Activated B cell treated with CpG ODN at 0.5 μM for 24 hours (primary cell): ENCODE data around the gene IGLL5. TPM values are rescaled to one million over a fixed set of nuclear protein-coding genes. Genes with fewer than 3 reads are reported as not detected.

Source experiments
- ATAC-seq: fragments of 200-7000 bp; cut with Tn5 transposase; one replicate; pipeline ENCODE4 v1.10.0; 2021; ENCODE audit warnings: low read depth, mild to moderate bottlenecking, moderate library complexity
- CTCF ChIA-PET: fragments of 350-600 bp; sonication (Branson Sonifier 250); formaldehyde crosslinking; loops from one replicate; lab custom pipeline; 2021; ENCODE audit warnings: antibody characterized with exemption; lab: Charles Lee
- POLR2A ChIA-PET: fragments of 350-600 bp; sonication (Branson Sonifier 250); formaldehyde crosslinking; loops from one replicate; lab custom pipeline; 2021; ENCODE audit warnings: antibody characterized with exemption; lab: Charles Lee
- DNase-seq: peaks from one replicate; pipeline ENCODE4 v3.0.0; 2022
- H3K27ac Mint-ChIP-seq: one replicate; pipeline ENCODE4 v1.8.0; 2020; ENCODE audit warnings: mixed read lengths
- H3K27me3 Mint-ChIP-seq: one replicate; pipeline ENCODE4 v1.8.0; 2021; ENCODE audit warnings: mixed read lengths
- H3K36me3 Mint-ChIP-seq: one replicate; pipeline ENCODE4 v1.8.0; 2021; ENCODE audit warnings: low read depth, mixed read lengths
- H3K4me1 Mint-ChIP-seq: one replicate; pipeline ENCODE4 v1.8.0; 2021; ENCODE audit warnings: mixed read lengths
- H3K4me3 Mint-ChIP-seq: one replicate; pipeline ENCODE4 v1.8.0; 2020; ENCODE audit warnings: mild to moderate bottlenecking, mixed read lengths
- H3K9me3 Mint-ChIP-seq: one replicate; pipeline ENCODE4 v1.8.0; 2020; ENCODE audit warnings: mixed read lengths
- intact Hi-C: fragments of 100-400 bp; cut with micrococcal nuclease; formaldehyde crosslinking; loops from one replicate; pipeline ENCODE4 v1.15.1; 2024
- total RNA-seq: library from RNA; stranded (reverse); gene quantifications from 2 replicates; pipeline ENCODE4 v1.2.3, GENCODE V29; 2022
- TF ChIP-seq, protein P1 (sequence below): fragments of 200-600 bp; IDR thresholded peaks from one replicate; pipeline ENCODE4 v1.8.0; 2022; ENCODE audit warnings: antibody characterized with exemption, mild to moderate bottlenecking

IGLL5 gene
- total RNA-seq, 1 donor from 2014 or later = 189 TPM

DNA sequence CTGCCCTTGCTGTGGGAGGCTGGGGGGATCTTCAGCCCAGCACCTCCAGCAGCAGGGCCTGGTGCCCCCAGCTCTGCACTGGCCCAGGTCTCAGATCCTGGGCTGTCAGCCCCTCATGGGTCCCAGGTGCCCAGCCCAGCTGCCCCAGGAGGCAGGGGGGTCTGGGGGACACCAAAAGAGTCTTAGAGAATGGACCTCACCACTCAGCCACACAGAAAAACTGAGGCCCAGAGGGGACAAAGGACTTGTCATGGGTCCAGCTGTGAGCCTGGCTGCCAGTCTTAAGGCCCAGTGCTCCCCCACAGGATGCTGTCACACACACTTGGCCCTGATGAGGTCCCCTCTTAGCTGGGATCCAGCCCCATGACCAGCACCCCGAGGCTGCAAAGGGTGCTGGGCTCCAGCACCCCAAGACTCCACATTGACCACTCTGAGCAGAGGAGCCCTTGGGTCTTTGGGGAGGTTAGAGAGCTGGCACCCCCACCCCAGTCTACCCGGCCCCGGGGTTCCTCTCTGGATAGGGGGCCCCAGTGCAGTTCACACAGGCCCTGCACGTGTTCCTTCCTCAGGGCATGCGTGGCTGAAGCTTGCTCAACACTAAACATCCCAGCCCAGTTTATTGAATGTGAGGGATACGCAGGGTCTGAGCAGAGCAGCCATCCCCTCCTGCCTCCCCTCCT is 54.4 kb downstream of the IGLL5 start:
- POLR2A ChIA-PET = interaction anchor here (0.5 to 18.5 kb wide), 15 partner anchors 11 to 584 kb away, joined by 3 to 701 read pairs (median 6); partner anchors contain the start of gene IGLL5

DNA sequence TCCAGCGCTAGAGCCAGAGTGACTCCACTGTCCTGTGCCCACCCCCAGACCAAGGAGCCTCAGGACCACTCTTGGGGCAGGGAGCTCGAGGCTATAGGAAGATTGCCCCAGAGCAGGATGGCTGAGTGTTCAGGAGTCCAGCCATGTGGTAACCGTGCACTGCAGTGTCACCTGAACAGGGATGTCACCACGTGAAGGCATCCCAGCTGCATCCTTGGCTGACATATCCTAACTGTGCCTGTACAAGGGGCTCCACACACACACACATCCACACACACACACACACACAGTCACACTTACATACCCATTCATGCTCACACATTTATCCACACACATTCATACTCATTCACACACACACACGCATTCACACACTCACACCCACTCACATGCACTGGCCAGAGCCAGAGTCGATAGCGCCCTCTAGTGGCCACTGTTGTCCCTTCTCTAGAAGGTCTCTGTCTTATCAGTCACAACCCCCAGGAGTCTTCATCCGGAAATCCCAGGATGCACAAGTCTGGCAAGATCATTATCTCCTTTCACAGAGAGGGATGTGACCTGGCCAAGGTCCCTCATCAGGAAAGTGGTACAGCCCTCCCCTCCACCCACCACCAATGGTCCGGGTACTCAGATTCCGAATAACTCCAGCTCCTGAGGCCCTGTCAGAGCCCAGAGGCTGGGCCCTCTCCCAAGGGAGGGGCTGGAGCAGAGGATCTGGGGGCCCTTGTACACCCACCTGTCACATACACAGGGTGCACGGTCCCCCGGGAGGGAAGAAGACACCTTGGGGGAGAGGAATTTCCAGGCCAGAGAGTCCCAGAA is 55.1 kb downstream of the IGLL5 start:
- intact Hi-C loops = loop anchor here (1.0 to 10.0 kb wide), 5 partner anchors 12 to 912 kb away; no protein-coding TSS in a partner anchor
- ChIA-PET CTCF (interaction anchor here (0.6 to 17.9 kb wide), 22 partner anchors 9 to 736 kb away, joined by 3 to 365 read pairs (median 5); partner anchors contain the start of gene IGLL5), POLR2A (interaction anchor here (0.5 to 18.5 kb wide), 15 partner anchors 7 to 585 kb away, joined by 3 to 701 read pairs (median 7); partner anchors contain the start of gene IGLL5)
- H3K27ac Mint-ChIP-seq = peak overlapping the region; percentile 85
- peak overlapping the region; percentile 29 for H3K4me3 Mint-ChIP-seq
- peaks cover 90% of the 10 kb centered on the region for H3K4me1 Mint-ChIP-seq
- H3K9me3 Mint-ChIP-seq = no peaks in the 10 kb centered on the region
- TF ChIP-seq, protein P1, sequence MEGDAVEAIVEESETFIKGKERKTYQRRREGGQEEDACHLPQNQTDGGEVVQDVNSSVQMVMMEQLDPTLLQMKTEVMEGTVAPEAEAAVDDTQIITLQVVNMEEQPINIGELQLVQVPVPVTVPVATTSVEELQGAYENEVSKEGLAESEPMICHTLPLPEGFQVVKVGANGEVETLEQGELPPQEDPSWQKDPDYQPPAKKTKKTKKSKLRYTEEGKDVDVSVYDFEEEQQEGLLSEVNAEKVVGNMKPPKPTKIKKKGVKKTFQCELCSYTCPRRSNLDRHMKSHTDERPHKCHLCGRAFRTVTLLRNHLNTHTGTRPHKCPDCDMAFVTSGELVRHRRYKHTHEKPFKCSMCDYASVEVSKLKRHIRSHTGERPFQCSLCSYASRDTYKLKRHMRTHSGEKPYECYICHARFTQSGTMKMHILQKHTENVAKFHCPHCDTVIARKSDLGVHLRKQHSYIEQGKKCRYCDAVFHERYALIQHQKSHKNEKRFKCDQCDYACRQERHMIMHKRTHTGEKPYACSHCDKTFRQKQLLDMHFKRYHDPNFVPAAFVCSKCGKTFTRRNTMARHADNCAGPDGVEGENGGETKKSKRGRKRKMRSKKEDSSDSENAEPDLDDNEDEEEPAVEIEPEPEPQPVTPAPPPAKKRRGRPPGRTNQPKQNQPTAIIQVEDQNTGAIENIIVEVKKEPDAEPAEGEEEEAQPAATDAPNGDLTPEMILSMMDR = peak; percentile 27
- no peaks in the 10 kb centered on the region for H3K36me3 Mint-ChIP-seq
- ATAC-seq (peak; percentile 75), DNase-seq (peak; percentile 62)
- H3K27me3 Mint-ChIP-seq = no peaks in the 10 kb centered on the region

More for the DNA sequence above, 54.4 kb downstream of the IGLL5 start:
- peak; percentile 19 for ATAC-seq
- H3K27ac Mint-ChIP-seq = peak overlapping the region; percentile 85
- peak; percentile 16 for DNase-seq
- TF ChIP-seq, protein P1 = no peak
- no peaks in the 10 kb centered on the region for H3K36me3 Mint-ChIP-seq
- intact Hi-C loops = loop anchor here (1.0 to 10.0 kb wide), 5 partner anchors 12 to 911 kb away; no protein-coding TSS in a partner anchor
- H3K4me3 Mint-ChIP-seq = no peak overlapping the region
- H3K27me3 Mint-ChIP-seq = no peaks in the 10 kb centered on the region
- H3K4me1 Mint-ChIP-seq = peaks cover 93% of the 10 kb centered on the region
- H3K9me3 Mint-ChIP-seq = no peaks in the 10 kb centered on the region
- CTCF ChIA-PET = interaction anchor here (0.6 to 17.9 kb wide), 19 partner anchors 9 to 735 kb away, joined by 3 to 365 read pairs (median 5); partner anchors contain the start of gene IGLL5

DNA sequence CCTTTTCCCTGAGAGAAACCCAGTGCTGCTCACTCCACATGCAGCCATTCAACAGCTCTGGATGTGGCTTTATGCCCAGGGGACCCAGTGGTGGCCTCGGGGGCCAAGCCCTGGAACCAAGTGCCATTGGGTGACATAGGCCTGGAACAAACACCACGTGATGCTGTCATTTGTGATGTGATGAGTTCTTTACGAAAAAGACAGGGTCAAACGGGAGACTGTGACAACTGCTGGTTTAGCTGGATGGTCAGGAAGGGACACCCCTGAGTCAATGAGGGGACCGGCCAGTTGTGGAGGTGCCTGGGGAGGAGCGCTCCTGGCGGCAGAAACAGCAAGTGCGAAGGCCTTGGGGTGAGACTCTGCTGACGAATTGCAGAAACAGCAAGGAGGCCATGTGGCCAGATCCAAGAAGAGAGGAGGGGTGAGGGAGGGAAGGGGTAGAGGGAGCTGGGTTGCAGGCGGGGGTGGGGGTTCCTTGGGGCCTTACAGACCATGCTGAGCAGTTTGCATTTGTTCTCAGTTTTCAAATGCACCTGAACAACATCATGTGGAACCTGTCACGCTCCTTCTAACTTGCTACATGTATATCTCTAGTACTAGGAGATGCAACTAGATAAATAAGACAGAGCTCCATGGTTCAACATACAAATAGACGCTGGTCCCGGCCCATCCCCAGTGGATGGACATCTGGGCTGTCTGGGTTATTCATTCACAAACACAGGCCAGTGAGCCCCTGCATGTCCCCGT is 56.1 kb downstream of the IGLL5 start:
- peak; percentile 30 for ATAC-seq
- ChIA-PET CTCF (interaction anchor here (1.1 to 17.9 kb wide), 12 partner anchors 12 to 198 kb away, joined by 3 to 365 read pairs (median 10); partner anchors contain the start of gene IGLL5), POLR2A (interaction anchor here (0.6 to 18.5 kb wide), 11 partner anchors 8 to 258 kb away, joined by 3 to 701 read pairs (median 8); partner anchors contain the start of gene IGLL5)
- Mint-ChIP-seq H3K27me3 (no peaks in the 10 kb centered on the region), H3K36me3 (no peaks in the 10 kb centered on the region), H3K9me3 (no peaks in the 10 kb centered on the region), H3K27ac (peak overlapping the region; percentile 85), H3K4me3 (peak overlapping the region; percentile 47), H3K4me1 (peaks cover 83% of the 10 kb centered on the region)
- TF ChIP-seq, protein P1 = no peak
- peak; percentile 30 for DNase-seq
- intact Hi-C loops = loop anchor here (2.0 to 10.0 kb wide), 2 partner anchors 559 to 913 kb away; no protein-coding TSS in a partner anchor

DNA sequence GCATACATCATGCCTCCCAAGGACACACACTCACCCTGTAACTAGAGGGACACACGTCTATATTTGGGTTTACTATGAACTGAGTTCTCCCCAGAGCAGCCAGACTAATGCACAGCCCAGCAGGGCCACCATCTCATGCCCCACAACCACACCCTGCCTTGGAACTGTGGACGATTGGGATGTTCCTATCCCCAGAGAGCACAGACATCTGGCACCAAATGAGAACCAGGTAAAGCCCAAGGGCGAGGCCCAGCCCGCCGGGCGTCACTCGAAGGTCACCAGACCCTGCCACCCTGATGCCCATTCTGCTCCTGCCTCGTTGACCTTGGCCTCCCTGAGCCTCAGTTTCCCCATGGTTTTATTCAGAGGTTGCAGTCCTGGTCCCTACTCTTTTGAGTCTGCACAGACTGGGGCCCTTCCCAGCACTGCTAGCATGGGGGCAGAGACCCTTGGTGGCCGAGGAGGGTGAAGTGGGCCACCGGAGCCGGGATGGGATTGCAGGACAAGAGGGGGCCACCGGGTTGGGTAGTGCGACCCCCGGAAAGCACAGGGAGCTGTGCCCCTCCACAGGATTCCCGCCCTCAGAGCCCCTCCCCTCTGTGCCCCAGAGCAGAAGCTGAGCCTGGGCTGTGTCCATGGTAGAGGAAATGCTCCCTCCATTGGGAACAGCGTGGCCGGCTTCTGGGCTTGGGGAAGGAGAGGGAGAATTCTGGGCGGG is 56.8 kb downstream of the IGLL5 start:
- peaks cover 76% of the 10 kb centered on the region for H3K4me1 Mint-ChIP-seq
- H3K27ac Mint-ChIP-seq = peak overlapping the region; percentile 10
- no peaks in the 10 kb centered on the region for H3K27me3 Mint-ChIP-seq
- DNase-seq (no peak), ATAC-seq (no peak)
- TF ChIP-seq, protein P1 = no peak
- no peaks in the 10 kb centered on the region for H3K9me3 Mint-ChIP-seq
- CTCF ChIA-PET = interaction anchor here (1.2 to 17.9 kb wide), 10 partner anchors 9 to 156 kb away, joined by 3 to 365 read pairs (median 15); partner anchors contain the start of gene IGLL5
- no peaks in the 10 kb centered on the region for H3K36me3 Mint-ChIP-seq
- intact Hi-C loops = loop anchor here (10.0 kb wide), 1 partner anchor 560 kb away; no protein-coding TSS in a partner anchor
- H3K4me3 Mint-ChIP-seq = no peak overlapping the region
- POLR2A ChIA-PET = interaction anchor here (0.7 to 18.5 kb wide), 11 partner anchors 9 to 95 kb away, joined by 3 to 701 read pairs (median 8); partner anchors contain the start of gene IGLL5
